ENCODE data around the gene ATP1A1.
A peak's percentile ranks its signal among the peaks of the same experiment; 100 is the strongest.

Gene ATP1A1

GRCh38 chr1:116446686-116447085 is 73.6 kb downstream of the ATP1A1 start:
- DNase-seq, result no peak

GRCh38 chr1:116448785-116449385 is 75.8 kb downstream of the ATP1A1 start:
- peak; percentile 25 for DNase-seq

GRCh38 chr1:116449578-116449977 is 76.5 kb downstream of the ATP1A1 start:
- DNase-seq, result no peak

GRCh38 chr1:116451702-116452101 is 78.7 kb downstream of the ATP1A1 start:
- DNase-seq, result no peak

- DNase-seq, result no peak
Observed at GRCh38 chr1:116453481-116453880, 80.4 kb downstream of the ATP1A1 start.

- DNase-seq, result no peak
Observed at GRCh38 chr1:116453906-116454305, 80.9 kb downstream of the ATP1A1 start.

All from kidney glomerular epithelial cell (primary cell).